Tibial nerve (tissue), 4 donors: ENCODE data around the gene LIMS1. TPM values are rescaled to one million over a fixed set of nuclear protein-coding genes. Genes with fewer than 3 reads are reported as not detected.
A peak's percentile ranks its signal among the peaks of the same experiment; 100 is the strongest.

Experiments used
- DNase-seq, 2 donors: peaks; one replicate each; pipeline ENCODE4 v3.0.0-alpha.2; 2019; ENCODE audit warnings: low spot score in 2 of 2
- H3K27ac ChIP-seq, 4 donors: fragments of 200-600 bp; sonication (generic) in 3 of 4; one replicate each; pipeline ENCODE4 v1.5.1; 2017 to 2019; ENCODE audit warnings: mild to moderate bottlenecking in 1 of 4
- H3K27me3 ChIP-seq, 2 donors: fragments of 200-600 bp; sonication (generic) in 1 of 2; one replicate each; pipeline versions ENCODE4 v1.5.1 to v1.6.0; 2017 to 2019
- H3K36me3 ChIP-seq, 3 donors: fragments of 200-600 bp; sonication (generic); one replicate each; pipeline ENCODE4 v1.5.1; 2018 to 2019
- H3K4me1 ChIP-seq, 4 donors: fragments of 200-600 bp; sonication (generic) in 3 of 4; one replicate each; pipeline ENCODE4 v1.5.1; 2017 to 2019
- H3K4me3 ChIP-seq, 4 donors: fragments of 200-600 bp; sonication (generic) in 3 of 4; one replicate each; pipeline ENCODE4 v1.5.1; 2017 to 2019; ENCODE audit warnings: mild to moderate bottlenecking in 1 of 4, moderate library complexity in 1 of 4
- H3K9me3 ChIP-seq, 4 donors: fragments of 200-600 bp; sonication (generic) in 3 of 4; one replicate each; pipeline ENCODE4 v1.5.1; 2017 to 2019
- CTCF ChIP-seq, 5 experiments: fragments of 200-600 bp in 3 of 5; fragments of 450-650 bp in 2 of 5; sonication (generic) in 3 of 5; IDR thresholded peaks; one replicate each; pipeline ENCODE4 v1.5.1; 2016 to 2019; ENCODE audit warnings: antibody characterized with exemption in 5 of 5, mild to moderate bottlenecking in 3 of 5, moderate library complexity in 2 of 5
- EP300 ChIP-seq, 2 donors: sonication (generic); formaldehyde crosslinking; IDR thresholded peaks; one replicate each; pipeline ENCODE4 v1.6.1; 2017; ENCODE audit warnings: antibody characterized with exemption in 2 of 2, mild to moderate bottlenecking in 1 of 2
- POLR2A ChIP-seq, 2 donors: fragments of 450-650 bp; IDR thresholded peaks; one replicate each; pipeline ENCODE4 v1.6.1; 2017; ENCODE audit warnings: antibody characterized with exemption in 2 of 2, mild to moderate bottlenecking in 2 of 2, moderate library complexity in 2 of 2
- WGBS, 2 donors: methylation state at CpG; one replicate each; pipeline ENCODE4 v1.1.5; 2018; 5-methylcytosine and 5-hydroxymethylcytosine counted together
- total RNA-seq, 4 donors: library from RNA; depleted of rRNA; stranded (reverse); fragments of >200 nt; gene quantifications; one replicate each; pipeline ENCODE4 v1.1.0, GENCODE V29; 2016

Gene LIMS1
- total RNA-seq, 4 donors from 2014 or later = 33.7 to 86.3 (median 49.2) TPM

GRCh38 chr2:108612514-108613183 is 78.4 kb downstream of the LIMS1 start:
- H3K4me3 ChIP-seq = no peak overlapping the region
- peak overlapping the region in 2 of 4 donors; percentile 5 to 31 for H3K27ac ChIP-seq
- WGBS, 2 donors = 83 to 86% methylated on average over 9 to 10 of the region's 10 CpGs
- no peak for DNase-seq
- H3K27me3 ChIP-seq = no peaks in the 10 kb centered on the region
- no peak for TF ChIP-seq POLR2A (IDR thresholded peaks at IDR 0.05)
- H3K36me3 ChIP-seq = peaks cover 0 to 5% (median 0%) of the 10 kb centered on the region in 3 donors
- H3K4me1 ChIP-seq = peaks cover 0 to 53% (median 12%) of the 10 kb centered on the region in 4 donors
- no peaks in the 10 kb centered on the region for H3K9me3 ChIP-seq

GRCh38 chr2:108613261-108614042 is 79.2 kb downstream of the LIMS1 start:
- Histone ChIP-seq H3K36me3 (peaks cover 0 to 5% (median 0%) of the 10 kb centered on the region in 3 donors), H3K9me3 (no peaks in the 10 kb centered on the region), H3K4me1 (peaks cover 0 to 56% (median 10%) of the 10 kb centered on the region in 4 donors), H3K27me3 (no peaks in the 10 kb centered on the region), H3K4me3 (no peak overlapping the region), H3K27ac (peak overlapping the region in 1 of 4 donors; percentile 5)
- TF ChIP-seq CTCF (IDR thresholded peaks at IDR 0.05) (no peak), EP300 (IDR thresholded peaks at IDR 0.05) (no peak), POLR2A (IDR thresholded peaks at IDR 0.05) (no peak)
- WGBS, 2 donors = 67 to 70% methylated on average over 9 of the region's 9 CpGs
- no peak for DNase-seq

- peaks cover 0 to 62% (median 10%) of the 10 kb centered on the region in 4 donors for H3K4me1 ChIP-seq
- H3K27ac ChIP-seq = no peak overlapping the region
- 90 to 91% methylated on average over 8 of the region's 8 CpGs for WGBS, 2 donors
Observed at GRCh38 chr2:108614043-108614545, 79.8 kb downstream of the LIMS1 start.

GRCh38 chr2:108614659-108615058 is 80.4 kb downstream of the LIMS1 start:
- H3K4me1 ChIP-seq = peaks cover 0 to 66% (median 12%) of the 10 kb centered on the region in 4 donors
- no peak for DNase-seq
- no peak overlapping the region for H3K27ac ChIP-seq
- H3K9me3 ChIP-seq = no peaks in the 10 kb centered on the region
- peaks cover 0 to under 1% (median 0%) of the 10 kb centered on the region in 3 donors for H3K36me3 ChIP-seq
- H3K4me3 ChIP-seq = no peak overlapping the region
- no peaks in the 10 kb centered on the region for H3K27me3 ChIP-seq
- TF ChIP-seq POLR2A (IDR thresholded peaks at IDR 0.05) (no peak), EP300 (IDR thresholded peaks at IDR 0.05) (no peak), CTCF (IDR thresholded peaks at IDR 0.05) (no peak)
- WGBS, 2 donors = 58 to 70% methylated on average over 4 of the region's 4 CpGs

More at GRCh38 chr2:108614043-108614545, 79.8 kb downstream of the LIMS1 start:
- H3K9me3 ChIP-seq = no peaks in the 10 kb centered on the region
- peaks cover 0 to 5% (median 0%) of the 10 kb centered on the region in 3 donors for H3K36me3 ChIP-seq
- no peak overlapping the region for H3K4me3 ChIP-seq
- H3K27me3 ChIP-seq = no peaks in the 10 kb centered on the region
- no peak for DNase-seq
- TF ChIP-seq EP300 (IDR thresholded peaks at IDR 0.05) (no peak), POLR2A (IDR thresholded peaks at IDR 0.05) (no peak), CTCF (IDR thresholded peaks at IDR 0.05) (no peak)

- Histone ChIP-seq H3K4me3 (no peak overlapping the region), H3K27ac (peak overlapping the region in 1 of 4 donors; percentile 21), H3K9me3 (no peaks in the 10 kb centered on the region), H3K27me3 (no peaks in the 10 kb centered on the region), H3K4me1 (peaks cover 0 to 75% (median 18%) of the 10 kb centered on the region in 4 donors), H3K36me3 (no peaks in the 10 kb centered on the region)
- TF ChIP-seq EP300 (IDR thresholded peaks at IDR 0.05) = no peak
- no peak for TF ChIP-seq CTCF (IDR thresholded peaks at IDR 0.05)
- TF ChIP-seq POLR2A (IDR thresholded peaks at IDR 0.05) = no peak
- WGBS, 2 donors = 50 to 67% methylated on average over 2 of the region's 2 CpGs
- no peak for DNase-seq
Observed at GRCh38 chr2:108615480-108616090, 81.3 kb downstream of the LIMS1 start.
